Measurements from ENCODE around the gene ZNF507.

- TF ChIP-seq CTCF (IDR thresholded peaks at IDR 0.05) (peak; percentile 31 to 67 (median 60)), POLR2AphosphoS5 (IDR thresholded peaks at IDR 0.05) (peak; percentile 27), POLR2A (IDR thresholded peaks at IDR 0.05) (no peak)
Measured at GRCh38 chr19:32339988-32340874, 5.2 kb upstream of the ZNF507 start.
